Sigmoid colon (tissue), 7 donors: ENCODE data around the gene IL22RA2. TPM values are rescaled to one million over a fixed set of nuclear protein-coding genes. Genes with fewer than 3 reads are reported as not detected.

ENCODE experiments used
- DNase-seq: peaks from one replicate; pipeline ENCODE4 v3.0.0-alpha.2; 2019
- H3K27ac ChIP-seq, 4 donors: fragments of 200-600 bp; sonication (generic); one replicate each; pipeline ENCODE4 v1.5.1; 2016 to 2019; ENCODE audit warnings: mild to moderate bottlenecking in 1 of 4
- H3K27me3 ChIP-seq, 3 donors: fragments of 200-600 bp; sonication (generic); one replicate each; pipeline ENCODE4 v1.5.1; 2019; ENCODE audit warnings: mild to moderate bottlenecking in 1 of 3
- H3K36me3 ChIP-seq, 4 donors: fragments of 200-600 bp; sonication (generic); one replicate each; pipeline ENCODE4 v1.5.1; 2016 to 2019
- H3K4me1 ChIP-seq, 4 donors: fragments of 200-600 bp; sonication (generic); one replicate each; pipeline ENCODE4 v1.5.1; 2017 to 2019
- H3K4me3 ChIP-seq, 4 donors: fragments of 200-600 bp; sonication (generic); one replicate each; pipeline ENCODE4 v1.5.1; 2017 to 2019; ENCODE audit warnings: mild to moderate bottlenecking in 2 of 4, moderate library complexity in 1 of 4
- H3K9me3 ChIP-seq, 4 donors: fragments of 200-600 bp in 3 of 4; sonication (generic) in 3 of 4; one replicate each; pipeline versions ENCODE4 v1.5.1 to v1.6.1; 2013 to 2019
- CTCF ChIP-seq, 4 experiments: fragments of 450-650 bp in 3 of 4; fragments of 200-600 bp in 1 of 4; IDR thresholded peaks; one replicate each; pipeline ENCODE4 v1.5.1; 2016 to 2019; ENCODE audit warnings: antibody characterized with exemption in 4 of 4, mild to moderate bottlenecking in 3 of 4, moderate library complexity in 2 of 4
- EP300 ChIP-seq, 4 donors: sonication (generic); formaldehyde crosslinking; IDR thresholded peaks; one replicate each; pipeline ENCODE4 v1.6.1; 2017; ENCODE audit warnings: antibody characterized with exemption in 4 of 4
- POLR2A ChIP-seq, 2 donors: fragments of 450-650 bp; IDR thresholded peaks; one replicate each; pipeline ENCODE4 v1.6.1; 2016; ENCODE audit warnings: antibody characterized with exemption in 2 of 2, mild to moderate bottlenecking in 2 of 2, moderate library complexity in 2 of 2
- POLR2AphosphoS5 ChIP-seq, 4 donors: sonication (generic); formaldehyde crosslinking; IDR thresholded peaks; one replicate each; pipeline ENCODE4 v1.6.1; 2017; ENCODE audit warnings: antibody characterized with exemption in 4 of 4
- WGBS, 2 donors: extraction: QIAGEN DNeasy Blood & Tissue Kit; methylation state at CpG; one replicate each; pipeline ENCODE4 v1.1.7; 2013; 5-methylcytosine and 5-hydroxymethylcytosine counted together
- intact Hi-C: fragments of 100-400 bp; cut with DNase I; formaldehyde crosslinking; loops from one replicate; pipeline ENCODE4 v1.15.1; 2023
- polyA plus RNA-seq, 3 donors: library from polyadenylated mRNA; stranded (reverse); fragments of 200-250 nt; gene quantifications; one replicate each; pipeline ENCODE4 v1.2.3, GENCODE V29; 2013
- total RNA-seq, 4 donors: library from RNA; depleted of rRNA; stranded (reverse); fragments of >200 nt; gene quantifications; one replicate each; pipeline ENCODE4 v1.1.0, GENCODE V29; 2016
- donor health status: healthy with polysubstance abuse.
- donor health status: Bipolar disorder and iron deficiency.
- donor health status: healthy.

IL22RA2 gene
- total and polyA plus RNA-seq, 7 donors: 0.35 TPM; not detected in 6

- no peak overlapping the region for H3K4me3 ChIP-seq
- no peak overlapping the region for H3K27ac ChIP-seq
- no peaks in the 10 kb centered on the region for H3K4me1 ChIP-seq
- no peak for TF ChIP-seq CTCF (IDR thresholded peaks at IDR 0.05)
- TF ChIP-seq EP300 (IDR thresholded peaks at IDR 0.05): no peak
- TF ChIP-seq POLR2AphosphoS5 (IDR thresholded peaks at IDR 0.05): no peak
- no peak for TF ChIP-seq POLR2A (IDR thresholded peaks at IDR 0.05)
- no peaks in the 10 kb centered on the region for H3K9me3 ChIP-seq
- no peaks in the 10 kb centered on the region for H3K27me3 ChIP-seq
- intact Hi-C loops: no loop called here
- H3K36me3 ChIP-seq: no peaks in the 10 kb centered on the region
- DNase-seq: no peak
- 85 to 86% methylated on average over 13 of the region's 13 CpGs for WGBS, 2 donors
These were observed 3.0 kb downstream of the IL22RA2 start for GRCh38 chr6:137170266-137171052.

GRCh38 chr6:137167702-137168377 is 5.6 kb downstream of the IL22RA2 start:
- TF ChIP-seq EP300 (IDR thresholded peaks at IDR 0.05) (no peak), CTCF (IDR thresholded peaks at IDR 0.05) (no peak), POLR2AphosphoS5 (IDR thresholded peaks at IDR 0.05) (no peak), POLR2A (IDR thresholded peaks at IDR 0.05) (no peak)
- DNase-seq: no peak
- intact Hi-C loops: no loop called here
- Histone ChIP-seq H3K4me1 (no peaks in the 10 kb centered on the region), H3K9me3 (no peaks in the 10 kb centered on the region), H3K27me3 (no peaks in the 10 kb centered on the region), H3K27ac (no peak overlapping the region), H3K36me3 (no peaks in the 10 kb centered on the region), H3K4me3 (no peak overlapping the region)
- WGBS, 2 donors: 77 to 88% methylated on average over 4 of the region's 4 CpGs

GRCh38 chr6:137166247-137167098 is 7.0 kb downstream of the IL22RA2 start:
- intact Hi-C loops: no loop called here
- H3K4me3 ChIP-seq: no peak overlapping the region
- DNase-seq: no peak
- no peak overlapping the region for H3K27ac ChIP-seq
- no peaks in the 10 kb centered on the region for H3K27me3 ChIP-seq
- TF ChIP-seq CTCF (IDR thresholded peaks at IDR 0.05): no peak
- no peak for TF ChIP-seq EP300 (IDR thresholded peaks at IDR 0.05)
- no peak for TF ChIP-seq POLR2A (IDR thresholded peaks at IDR 0.05)
- no peak for TF ChIP-seq POLR2AphosphoS5 (IDR thresholded peaks at IDR 0.05)
- H3K36me3 ChIP-seq: no peaks in the 10 kb centered on the region
- H3K9me3 ChIP-seq: no peaks in the 10 kb centered on the region
- WGBS, 2 donors: 79 to 83% methylated on average over 8 of the region's 8 CpGs
- no peaks in the 10 kb centered on the region for H3K4me1 ChIP-seq

GRCh38 chr6:137165375-137166246 is 7.8 kb downstream of the IL22RA2 start:
- 78 to 83% methylated on average over 9 of the region's 9 CpGs for WGBS, 2 donors
- intact Hi-C loops: no loop called here
- Histone ChIP-seq H3K9me3 (no peaks in the 10 kb centered on the region), H3K36me3 (no peaks in the 10 kb centered on the region), H3K27ac (no peak overlapping the region), H3K27me3 (no peaks in the 10 kb centered on the region), H3K4me3 (no peak overlapping the region), H3K4me1 (no peaks in the 10 kb centered on the region)
- DNase-seq: no peak
- TF ChIP-seq EP300 (IDR thresholded peaks at IDR 0.05) (no peak), POLR2A (IDR thresholded peaks at IDR 0.05) (no peak), CTCF (IDR thresholded peaks at IDR 0.05) (no peak), POLR2AphosphoS5 (IDR thresholded peaks at IDR 0.05) (no peak)
